ENCODE results near the gene LNPEP. TPM values are rescaled to one million over a fixed set of nuclear protein-coding genes. Genes with fewer than 3 reads are reported as not detected.

Gene LNPEP
- total RNA-seq, 1 donor from 2014 or later = 37.7 TPM

DNA sequence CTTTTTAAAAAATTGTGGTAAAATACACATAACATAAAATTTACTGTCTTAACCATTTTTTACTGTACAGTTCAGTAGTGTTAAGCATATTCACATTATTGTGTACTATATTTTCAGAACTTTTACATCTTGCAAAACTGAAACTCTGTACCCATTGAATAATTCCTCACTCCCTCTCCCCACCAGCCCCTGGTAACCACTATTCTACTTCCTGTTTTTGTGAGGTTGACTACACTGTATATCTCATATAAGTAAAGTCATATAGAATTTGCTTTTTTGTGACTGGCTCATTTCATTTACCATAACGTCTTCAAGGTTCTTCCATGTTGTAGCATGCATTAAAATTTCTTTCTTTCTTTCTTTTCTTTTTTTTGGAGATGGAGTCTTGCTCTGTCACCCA, 87.0 kb downstream of the LNPEP start:
- Mint-ChIP-seq H3K36me3 (ENCODE audit: low read depth) (peaks cover 48% of the 10 kb centered on the region), H3K9me3 (no peaks in the 10 kb centered on the region), H3K27me3 (ENCODE audit: insufficient read depth) (no peaks in the 10 kb centered on the region), H3K4me3 (no peak overlapping the region), H3K4me1 (ENCODE audit: low read depth) (peaks cover 20% of the 10 kb centered on the region), H3K27ac (peak overlapping the region; percentile 59)
- intact Hi-C loops (cut with micrococcal nuclease) = loop anchor here (5.0 kb wide), 1 partner anchor 119 kb away; the partner anchor contains the start of gene LIX1
- no peak for DNase-seq (ENCODE audit: low spot score)

DNA sequence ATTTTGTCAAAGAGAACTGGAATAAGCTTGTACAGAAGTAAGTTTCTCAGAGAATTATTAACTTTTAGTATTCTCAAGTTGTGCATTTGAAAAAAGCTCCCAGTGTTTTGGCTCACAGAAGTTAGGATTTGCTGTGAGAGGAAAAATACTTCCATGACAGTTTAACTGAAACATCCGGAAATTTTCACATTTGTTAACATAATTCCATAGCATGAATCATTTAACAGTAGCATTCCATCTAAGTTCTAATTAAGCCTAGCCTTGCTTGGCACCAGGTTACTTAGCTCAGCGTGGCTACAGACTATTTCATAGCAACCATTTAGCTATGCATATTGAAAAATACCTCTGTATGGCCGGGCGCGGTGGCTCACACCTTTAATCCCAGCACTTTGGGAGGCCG, 90.8 kb downstream of the LNPEP start:
- intact Hi-C loops (cut with micrococcal nuclease) = no loop called here
- Mint-ChIP-seq H3K27ac (no peak overlapping the region), H3K4me3 (no peak overlapping the region), H3K9me3 (no peaks in the 10 kb centered on the region), H3K36me3 (ENCODE audit: low read depth) (peaks cover 57% of the 10 kb centered on the region), H3K27me3 (ENCODE audit: insufficient read depth) (no peaks in the 10 kb centered on the region), H3K4me1 (ENCODE audit: low read depth) (peaks cover 20% of the 10 kb centered on the region)
- DNase-seq (ENCODE audit: low spot score) = no peak

DNA sequence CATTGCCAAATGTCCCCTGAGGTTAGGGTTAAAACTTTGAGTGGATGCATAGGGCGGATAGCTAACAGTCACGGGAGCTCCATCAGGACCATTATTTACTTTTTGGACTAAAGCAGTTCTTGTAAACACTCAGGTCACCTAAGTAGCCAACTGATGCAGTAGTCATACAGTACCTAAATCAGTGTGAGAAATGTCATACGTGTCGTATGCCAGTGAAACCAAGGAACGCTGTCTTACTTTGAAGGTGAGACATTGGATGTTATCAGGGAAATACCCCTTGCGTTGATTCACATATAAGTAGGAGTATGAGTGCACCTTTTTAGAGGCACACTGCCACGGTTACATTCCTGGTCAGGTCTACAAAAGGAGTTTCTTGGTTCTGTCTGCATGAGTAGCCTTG, 101.9 kb downstream of the LNPEP start:
- peaks cover 22% of the 10 kb centered on the region for H3K36me3 Mint-ChIP-seq (ENCODE audit: low read depth)
- no peaks in the 10 kb centered on the region for H3K4me1 Mint-ChIP-seq (ENCODE audit: low read depth)
- H3K27me3 Mint-ChIP-seq (ENCODE audit: insufficient read depth) = peaks cover 2% of the 10 kb centered on the region
- no peak for DNase-seq (ENCODE audit: low spot score)
- no peak overlapping the region for H3K4me3 Mint-ChIP-seq
- no peak overlapping the region for H3K27ac Mint-ChIP-seq
- intact Hi-C loops (cut with micrococcal nuclease) = no loop called here
- no peaks in the 10 kb centered on the region for H3K9me3 Mint-ChIP-seq

DNA sequence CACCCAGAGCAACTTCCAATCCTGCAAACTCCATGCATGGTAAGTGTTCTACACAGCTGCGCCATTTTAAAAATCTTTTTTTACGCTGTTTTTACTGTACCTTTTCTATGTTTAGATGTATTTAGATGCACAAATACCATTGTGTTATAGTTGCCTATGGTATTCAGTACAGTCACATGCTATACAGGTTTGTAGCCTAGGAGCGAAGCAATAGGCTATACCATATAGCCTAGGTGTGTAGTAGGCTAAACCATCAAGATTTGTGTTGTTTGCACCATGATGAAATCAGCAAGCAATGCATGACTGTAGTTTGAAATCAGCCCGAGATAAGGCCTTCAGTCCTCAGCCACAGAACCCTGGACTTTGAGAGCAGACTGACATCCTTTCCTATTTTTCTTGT, 105.4 kb downstream of the LNPEP start:
- H3K27ac Mint-ChIP-seq = no peak overlapping the region
- intact Hi-C loops (cut with micrococcal nuclease) = loop anchor here (5.0 kb wide), 1 partner anchor 121 kb away; no protein-coding TSS in a partner anchor
- no peak for DNase-seq (ENCODE audit: low spot score)
- H3K4me3 Mint-ChIP-seq = no peak overlapping the region
- H3K4me1 Mint-ChIP-seq (ENCODE audit: low read depth) = no peaks in the 10 kb centered on the region
- peaks cover 4% of the 10 kb centered on the region for H3K27me3 Mint-ChIP-seq (ENCODE audit: insufficient read depth)
- H3K9me3 Mint-ChIP-seq = no peaks in the 10 kb centered on the region
- H3K36me3 Mint-ChIP-seq (ENCODE audit: low read depth) = peaks cover 11% of the 10 kb centered on the region

DNA sequence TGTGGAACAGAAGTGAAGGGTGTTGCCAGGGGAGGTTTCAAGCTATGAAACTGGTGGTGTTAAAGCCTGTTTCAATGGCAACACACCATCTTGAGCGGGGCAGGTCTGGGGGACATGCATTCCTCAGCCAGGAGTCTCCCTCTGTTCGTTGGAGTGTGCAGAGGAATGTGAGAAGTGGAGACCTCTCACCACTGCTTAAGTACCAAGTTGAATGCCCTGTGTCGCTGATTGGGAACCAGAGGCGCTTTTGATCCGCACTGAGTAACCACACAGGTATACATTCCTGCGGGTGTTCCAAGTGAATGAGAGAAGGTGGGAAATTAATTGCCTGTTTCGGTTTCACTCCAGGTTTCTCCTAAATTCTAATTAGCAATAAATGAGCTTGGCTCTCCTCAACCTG, 107.1 kb downstream of the LNPEP start:
- H3K27me3 Mint-ChIP-seq (ENCODE audit: insufficient read depth) = peaks cover 4% of the 10 kb centered on the region
- intact Hi-C loops (cut with micrococcal nuclease) = loop anchor here (5.0 kb wide), 1 partner anchor 119 kb away; no protein-coding TSS in a partner anchor
- no peak overlapping the region for H3K27ac Mint-ChIP-seq
- H3K9me3 Mint-ChIP-seq = no peaks in the 10 kb centered on the region
- H3K4me3 Mint-ChIP-seq = no peak overlapping the region
- peaks cover 2% of the 10 kb centered on the region for H3K36me3 Mint-ChIP-seq (ENCODE audit: low read depth)
- no peak for DNase-seq (ENCODE audit: low spot score)
- no peaks in the 10 kb centered on the region for H3K4me1 Mint-ChIP-seq (ENCODE audit: low read depth)

DNA sequence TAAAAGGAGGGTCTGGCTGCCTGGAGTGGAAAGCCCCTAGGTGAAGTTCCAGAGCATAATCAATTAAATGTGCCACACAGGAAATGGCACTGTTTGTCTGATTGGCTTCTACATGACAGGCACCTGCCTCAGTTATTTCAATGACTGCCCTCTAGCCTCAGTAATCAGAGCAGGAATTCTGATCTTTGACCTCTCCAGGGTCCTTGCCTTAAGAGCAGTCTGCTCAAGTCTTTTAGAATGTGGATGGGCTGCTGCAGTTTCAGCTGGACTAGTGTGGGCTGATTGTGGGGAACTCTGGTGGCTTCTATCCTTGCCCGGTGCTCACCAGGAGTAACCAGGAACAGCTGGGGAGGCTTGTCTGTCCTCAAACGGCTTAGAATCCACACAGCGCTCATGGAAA, 107.6 kb downstream of the LNPEP start:
- no peak overlapping the region for H3K27ac Mint-ChIP-seq
- intact Hi-C loops (cut with micrococcal nuclease) = loop anchor here (5.0 kb wide), 1 partner anchor 119 kb away; no protein-coding TSS in a partner anchor

DNA sequence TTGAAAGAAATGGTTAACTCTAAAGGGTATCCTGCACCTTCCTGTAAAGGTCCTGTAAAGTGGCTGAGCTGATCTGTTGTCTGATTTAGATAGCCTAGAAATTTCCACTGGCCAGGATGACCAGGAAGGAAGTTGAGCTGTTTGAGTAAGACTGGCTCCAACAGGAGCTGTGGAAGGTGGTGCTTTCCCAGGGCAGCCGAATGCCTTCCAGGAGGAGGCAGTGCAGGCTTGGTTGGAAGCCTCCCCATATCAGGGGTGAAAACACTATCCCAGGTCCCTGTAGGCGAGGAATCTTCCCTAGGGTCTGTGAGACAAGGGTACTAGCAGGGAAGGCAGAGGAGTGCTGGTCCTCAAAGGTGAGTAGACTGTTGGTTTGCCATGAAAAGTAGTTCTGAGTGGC, 108.2 kb downstream of the LNPEP start:
- H3K9me3 Mint-ChIP-seq = no peaks in the 10 kb centered on the region
- DNase-seq (ENCODE audit: low spot score) = no peak
- H3K27ac Mint-ChIP-seq = no peak overlapping the region
- peaks cover 4% of the 10 kb centered on the region for H3K27me3 Mint-ChIP-seq (ENCODE audit: insufficient read depth)
- no peak overlapping the region for H3K4me3 Mint-ChIP-seq
- H3K4me1 Mint-ChIP-seq (ENCODE audit: low read depth) = no peaks in the 10 kb centered on the region
- intact Hi-C loops (cut with micrococcal nuclease) = loop anchor here (5.0 kb wide), 1 partner anchor 118 kb away; no protein-coding TSS in a partner anchor
- no peaks in the 10 kb centered on the region for H3K36me3 Mint-ChIP-seq (ENCODE audit: low read depth)

More for the DNA sequence above, 107.6 kb downstream of the LNPEP start:
- no peaks in the 10 kb centered on the region for H3K4me1 Mint-ChIP-seq (ENCODE audit: low read depth)
- peaks cover 4% of the 10 kb centered on the region for H3K27me3 Mint-ChIP-seq (ENCODE audit: insufficient read depth)
- H3K9me3 Mint-ChIP-seq = no peaks in the 10 kb centered on the region
- peaks cover 2% of the 10 kb centered on the region for H3K36me3 Mint-ChIP-seq (ENCODE audit: low read depth)
- no peak overlapping the region for H3K4me3 Mint-ChIP-seq
- no peak for DNase-seq (ENCODE audit: low spot score)

DNA sequence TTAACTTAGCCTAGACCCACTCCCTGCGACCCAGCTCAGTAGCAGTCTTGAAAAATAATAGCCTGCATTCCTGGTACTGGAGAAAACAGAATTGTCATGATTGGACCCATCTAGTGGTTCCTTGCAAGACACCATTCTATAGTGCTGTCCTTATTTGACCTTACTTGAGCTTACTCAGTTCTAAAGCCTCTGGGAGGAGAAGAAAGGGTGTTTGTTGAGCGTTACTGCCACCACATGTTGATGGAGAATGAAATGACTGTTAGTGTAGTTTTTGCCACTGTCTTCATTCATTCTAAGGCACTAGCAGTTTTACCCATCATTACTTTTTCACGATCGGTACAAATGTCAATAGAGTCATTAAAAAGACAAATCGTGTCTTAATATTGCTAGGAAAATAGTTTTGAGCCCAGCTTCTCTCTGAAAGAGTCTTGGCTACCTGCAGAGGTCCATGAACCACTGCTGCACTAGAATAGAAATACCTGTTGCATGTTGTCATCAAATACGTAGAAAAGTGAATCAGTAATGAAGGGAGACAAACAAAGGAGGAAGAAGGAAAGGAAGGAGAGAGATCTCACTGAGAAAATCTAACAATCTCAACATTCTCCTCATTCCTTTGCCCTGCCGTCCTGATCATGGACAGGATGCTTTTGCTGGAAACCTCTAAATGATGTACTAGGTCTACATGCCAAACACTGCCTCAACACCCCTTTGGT, 110.5 kb downstream of the LNPEP start:
- Mint-ChIP-seq H3K27ac (no peak overlapping the region), H3K36me3 (ENCODE audit: low read depth) (no peaks in the 10 kb centered on the region), H3K4me1 (ENCODE audit: low read depth) (peaks cover 4% of the 10 kb centered on the region), H3K9me3 (no peaks in the 10 kb centered on the region), H3K27me3 (ENCODE audit: insufficient read depth) (peaks cover 7% of the 10 kb centered on the region), H3K4me3 (no peak overlapping the region)
- no peak for DNase-seq (ENCODE audit: low spot score)
- intact Hi-C loops (cut with micrococcal nuclease) = loop anchor here (5.0 kb wide), 1 partner anchor 174 kb away; no protein-coding TSS in a partner anchor

DNA sequence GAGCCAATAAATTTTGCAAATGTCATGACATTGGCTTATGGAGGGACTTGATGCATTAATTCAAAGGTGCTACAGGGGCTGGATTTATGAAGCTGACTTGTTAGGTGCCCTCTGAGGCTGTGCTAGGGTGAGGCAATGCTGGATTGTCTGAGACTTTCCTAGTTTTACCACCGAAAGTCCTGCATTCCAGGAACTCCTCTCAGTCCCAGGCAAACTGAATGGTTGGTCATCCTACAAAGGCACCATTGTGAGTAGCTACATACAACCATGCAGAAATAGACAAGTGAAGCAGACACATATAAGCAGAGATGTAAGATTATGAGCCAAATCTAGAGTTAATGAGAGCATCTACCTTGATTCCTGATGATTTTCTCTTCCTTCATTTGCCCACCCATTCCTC, 111.2 kb downstream of the LNPEP start:
- Mint-ChIP-seq H3K27me3 (ENCODE audit: insufficient read depth) (peaks cover 7% of the 10 kb centered on the region), H3K36me3 (ENCODE audit: low read depth) (no peaks in the 10 kb centered on the region), H3K4me3 (no peak overlapping the region), H3K4me1 (ENCODE audit: low read depth) (peaks cover 4% of the 10 kb centered on the region), H3K9me3 (peaks cover 3% of the 10 kb centered on the region), H3K27ac (no peak overlapping the region)
- DNase-seq (ENCODE audit: low spot score) = no peak
- intact Hi-C loops (cut with micrococcal nuclease) = loop anchor here (5.0 kb wide), 1 partner anchor 175 kb away; no protein-coding TSS in a partner anchor

DNA sequence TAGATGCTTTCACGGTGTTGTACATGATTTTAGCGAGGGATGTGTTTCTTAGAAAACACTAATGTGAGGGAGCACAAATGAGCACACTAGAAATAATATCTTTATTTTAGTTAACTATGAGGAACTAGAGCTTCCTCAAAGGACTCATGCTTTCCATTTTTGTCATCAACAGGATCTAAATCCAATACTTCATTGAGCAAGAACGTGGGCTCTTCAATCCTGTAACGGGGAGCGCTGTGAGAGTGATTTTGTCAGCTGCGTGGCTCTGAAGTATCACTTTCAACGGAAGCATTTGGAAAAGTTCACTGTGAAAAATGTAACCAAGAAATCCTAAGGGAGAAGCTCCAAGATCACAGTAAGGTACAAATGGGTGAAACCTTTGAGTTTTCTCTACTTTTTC, 113.3 kb downstream of the LNPEP start:
- intact Hi-C loops (cut with micrococcal nuclease) = loop anchor here (5.0 kb wide), 1 partner anchor 177 kb away; no protein-coding TSS in a partner anchor
- no peak overlapping the region for H3K4me3 Mint-ChIP-seq
- peaks cover 1% of the 10 kb centered on the region for H3K36me3 Mint-ChIP-seq (ENCODE audit: low read depth)
- H3K27me3 Mint-ChIP-seq (ENCODE audit: insufficient read depth) = peaks cover 15% of the 10 kb centered on the region
- H3K27ac Mint-ChIP-seq = no peak overlapping the region
- no peak for DNase-seq (ENCODE audit: low spot score)
- H3K4me1 Mint-ChIP-seq (ENCODE audit: low read depth) = peaks cover 4% of the 10 kb centered on the region
- H3K9me3 Mint-ChIP-seq = peaks cover 11% of the 10 kb centered on the region

DNA sequence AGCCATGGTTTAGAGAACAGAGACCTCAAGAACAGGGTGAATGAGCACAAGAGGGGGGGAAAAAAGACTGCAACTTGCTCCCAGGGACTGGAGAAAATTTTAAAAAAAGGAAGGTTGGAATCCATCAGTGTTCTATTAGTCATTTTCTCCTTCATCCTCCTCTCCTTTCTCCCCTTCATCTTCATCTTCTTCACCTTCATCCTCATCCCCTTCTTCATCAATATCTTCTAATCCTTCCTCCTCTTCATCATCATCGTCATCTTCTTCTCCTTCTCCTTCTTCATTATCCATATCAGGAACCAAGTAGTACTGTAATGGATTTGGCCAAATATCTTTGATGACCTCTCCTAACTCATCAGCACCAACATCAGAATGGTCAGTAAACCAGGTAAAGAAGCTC, 120.4 kb downstream of the LNPEP start:
- peaks cover 12% of the 10 kb centered on the region for H3K9me3 Mint-ChIP-seq
- intact Hi-C loops (cut with micrococcal nuclease) = no loop called here
- DNase-seq (ENCODE audit: low spot score) = no peak
- no peaks in the 10 kb centered on the region for H3K4me1 Mint-ChIP-seq (ENCODE audit: low read depth)
- no peak overlapping the region for H3K4me3 Mint-ChIP-seq
- peaks cover 16% of the 10 kb centered on the region for H3K27me3 Mint-ChIP-seq (ENCODE audit: insufficient read depth)
- no peak overlapping the region for H3K27ac Mint-ChIP-seq
- H3K36me3 Mint-ChIP-seq (ENCODE audit: low read depth) = peaks cover 2% of the 10 kb centered on the region

DNA sequence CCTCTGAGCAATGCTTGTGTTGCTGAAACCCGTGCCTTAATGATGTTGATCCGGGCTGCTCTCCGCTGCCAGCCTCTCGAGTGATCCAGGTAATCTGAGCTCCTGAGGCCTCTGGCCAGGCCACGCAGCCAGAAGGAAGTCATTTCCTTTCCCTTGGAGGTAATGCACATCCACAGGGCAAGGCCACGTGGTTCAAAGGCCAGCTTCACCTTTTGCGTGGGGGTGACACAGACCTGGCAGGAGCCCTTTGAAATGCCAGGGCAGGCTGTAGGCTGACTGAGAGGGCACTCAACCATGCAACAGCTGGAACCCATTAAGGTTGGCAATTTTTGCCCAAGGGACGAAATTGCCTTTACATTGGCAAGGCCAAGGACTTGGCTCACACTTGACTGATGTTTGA, 126.2 kb downstream of the LNPEP start:
- intact Hi-C loops (cut with micrococcal nuclease) = no loop called here

DNA sequence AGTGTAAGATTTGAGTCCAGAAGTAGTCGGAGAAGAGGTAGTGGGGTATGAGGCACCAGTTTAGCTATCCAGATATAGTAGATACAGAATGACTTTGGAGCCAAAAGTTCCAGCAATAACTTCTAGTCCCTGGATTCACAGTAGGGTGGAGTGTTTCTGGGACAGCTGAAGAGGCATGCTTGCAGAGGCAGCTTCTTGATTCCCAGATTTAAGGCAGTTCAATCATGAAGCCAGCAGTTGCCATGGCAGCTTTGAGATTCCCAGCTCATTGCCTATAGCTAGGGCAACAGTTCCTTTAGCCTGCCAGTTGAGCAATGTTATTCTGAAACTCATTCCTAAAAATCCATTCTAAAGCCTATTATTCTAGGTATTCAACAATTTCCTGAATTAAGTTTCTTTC, 127.4 kb downstream of the LNPEP start:
- DNase-seq (ENCODE audit: low spot score) = no peak
- no peaks in the 10 kb centered on the region for H3K36me3 Mint-ChIP-seq (ENCODE audit: low read depth)
- peaks cover 14% of the 10 kb centered on the region for H3K27me3 Mint-ChIP-seq (ENCODE audit: insufficient read depth)
- no peak overlapping the region for H3K4me3 Mint-ChIP-seq
- H3K27ac Mint-ChIP-seq = no peak overlapping the region
- no peaks in the 10 kb centered on the region for H3K9me3 Mint-ChIP-seq
- intact Hi-C loops (cut with micrococcal nuclease) = no loop called here
- H3K4me1 Mint-ChIP-seq (ENCODE audit: low read depth) = no peaks in the 10 kb centered on the region

More for the DNA sequence above, 126.2 kb downstream of the LNPEP start:
- Mint-ChIP-seq H3K27ac (no peak overlapping the region), H3K27me3 (ENCODE audit: insufficient read depth) (peaks cover 10% of the 10 kb centered on the region), H3K4me1 (ENCODE audit: low read depth) (no peaks in the 10 kb centered on the region), H3K36me3 (ENCODE audit: low read depth) (no peaks in the 10 kb centered on the region), H3K4me3 (no peak overlapping the region), H3K9me3 (no peaks in the 10 kb centered on the region)
- no peak for DNase-seq (ENCODE audit: low spot score)

Data from activated T-helper 1 cell treated with anti-CD3 and anti-CD28 coated beads, Interleukin-12 subunit alpha, Interleukin-12 subunit beta, Interleukin-2, Interleukin-4 antibody, amounts not matched to agents 30 ng/mL and 10 ng/mL and 1 ng/mL, durations not matched to agents 14 hours and 24 hours and 36 hours (primary cell).